GM19455 (cell line): ENCODE data around the gene SULF2.
"Not testable (repeated sequence)": the region's sequence is repeated elsewhere in the genome, so short reads cannot be mapped to it uniquely, and the experiment has no call there.

Source experiments
- ATAC-seq: cut with Tn5 transposase; IDR thresholded peaks from one replicate; pipeline ENCODE4 v1.9.1; 2021; ENCODE audit not compliant: unreplicated experiment

The SULF2 gene

DNA sequence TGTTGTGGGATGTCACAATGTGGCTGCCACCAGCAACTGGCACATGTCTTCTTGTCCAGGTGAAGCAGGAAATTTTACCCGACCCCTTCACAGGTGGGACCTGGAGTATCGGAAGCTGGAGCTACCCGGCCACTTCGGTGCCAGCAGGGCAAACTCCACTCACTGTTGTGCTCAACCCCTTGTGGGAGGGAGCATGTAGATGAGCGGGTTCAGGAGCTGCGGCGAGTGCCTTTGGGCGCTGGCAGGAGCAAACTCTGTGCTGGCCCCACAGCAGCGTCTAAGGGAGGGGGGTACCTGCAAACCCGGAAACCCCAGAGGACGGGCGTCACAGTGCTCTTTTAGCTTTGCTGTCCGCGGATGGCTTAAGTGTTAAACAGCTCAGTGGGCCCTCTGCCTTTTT lies 20.7 kb upstream of the SULF2 start:
- ATAC-seq: no peak

GRCh38 chr20:47804972-47805371 lies 19.7 kb upstream of the SULF2 start:
- ATAC-seq: not testable (repeated sequence)

GRCh38 chr20:47804224-47804825 lies 19.0 kb upstream of the SULF2 start:
- not testable (repeated sequence) for ATAC-seq

DNA sequence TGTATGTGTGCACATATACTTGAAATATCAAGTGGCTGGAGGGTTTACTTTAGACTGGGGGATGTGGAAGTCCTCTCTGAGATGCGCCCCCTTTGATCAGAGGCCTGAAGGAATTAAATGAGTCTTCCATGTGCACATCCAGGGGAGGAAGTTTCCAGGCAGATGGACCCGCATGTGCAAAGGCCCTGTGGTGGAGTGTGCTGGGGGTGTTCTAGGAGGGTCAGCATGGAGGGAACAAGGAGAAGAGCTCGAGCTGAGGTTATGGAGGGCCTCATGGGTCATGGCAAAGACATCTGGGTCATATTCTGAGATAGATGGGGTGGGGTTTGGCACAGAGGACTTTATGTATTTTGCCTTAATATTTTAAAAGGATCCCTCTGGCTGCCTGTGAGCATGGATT lies 17.7 kb upstream of the SULF2 start:
- no peak for ATAC-seq

- no peak for ATAC-seq
Observed at GRCh38 chr20:47802226-47802920, 17.1 kb upstream of the SULF2 start.

- ATAC-seq: no peak
Observed at GRCh38 chr20:47801759-47802158, 16.5 kb upstream of the SULF2 start.

- no peak for ATAC-seq
Observed at GRCh38 chr20:47801079-47801478, 15.8 kb upstream of the SULF2 start.

GRCh38 chr20:47800623-47801022 lies 15.3 kb upstream of the SULF2 start:
- no peak for ATAC-seq

GRCh38 chr20:47799116-47799715 lies 13.9 kb upstream of the SULF2 start:
- no peak for ATAC-seq

DNA sequence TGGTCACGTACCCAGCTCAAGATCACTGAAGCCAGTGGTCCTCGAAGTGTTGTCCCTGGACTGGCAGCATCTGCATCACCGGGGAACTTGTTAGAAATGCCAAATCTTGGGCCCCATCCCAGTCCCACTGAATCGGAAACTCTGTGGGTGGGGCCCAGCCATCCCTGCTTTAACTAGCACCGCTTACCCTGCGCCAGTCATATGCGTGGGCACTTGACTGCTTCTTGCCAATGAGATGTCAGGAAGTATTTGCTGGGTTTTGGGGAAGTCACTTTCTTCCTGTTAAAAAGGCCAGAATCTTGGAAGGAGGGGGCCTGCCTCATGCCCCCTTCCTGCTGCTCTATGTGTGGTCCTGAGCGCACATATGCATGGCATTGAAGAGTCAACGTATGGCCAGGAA lies 11.7 kb upstream of the SULF2 start:
- ATAC-seq: no peak

DNA sequence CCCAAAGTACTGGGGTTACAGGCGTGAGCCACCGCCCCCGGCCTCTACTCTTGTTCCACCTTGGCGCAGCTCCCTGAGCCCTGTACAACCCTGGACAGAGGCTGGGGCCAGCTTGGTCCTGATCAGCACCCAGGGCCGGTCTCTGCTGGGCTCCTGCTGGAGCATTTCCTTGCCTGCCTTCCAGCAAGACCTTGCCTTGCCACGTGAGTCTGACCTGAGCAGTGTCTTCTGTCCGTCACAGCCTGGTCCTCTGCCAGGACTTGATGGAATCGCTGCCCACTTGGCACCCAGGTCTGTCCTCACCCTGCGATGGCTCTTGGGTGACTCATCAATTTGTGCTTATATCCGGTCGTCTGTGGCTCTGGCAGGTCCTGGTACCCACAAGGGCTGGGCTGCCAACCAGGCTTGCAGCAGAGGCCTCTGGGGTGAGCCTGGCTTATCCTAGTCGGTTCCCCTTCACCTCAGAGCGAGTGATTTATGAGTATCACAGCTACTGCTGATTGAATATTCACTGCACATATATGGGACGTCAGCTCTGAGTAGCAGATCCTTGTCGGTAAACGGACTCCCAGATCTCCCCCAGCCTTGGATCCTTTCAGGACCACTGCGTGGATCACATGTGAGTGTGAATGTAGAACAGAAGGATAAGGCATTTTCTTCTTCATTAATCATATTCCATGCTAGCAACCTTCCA lies 10.1 kb upstream of the SULF2 start:
- no peak for ATAC-seq

GRCh38 chr20:47794264-47794663 lies 9.0 kb upstream of the SULF2 start:
- not testable (repeated sequence) for ATAC-seq

DNA sequence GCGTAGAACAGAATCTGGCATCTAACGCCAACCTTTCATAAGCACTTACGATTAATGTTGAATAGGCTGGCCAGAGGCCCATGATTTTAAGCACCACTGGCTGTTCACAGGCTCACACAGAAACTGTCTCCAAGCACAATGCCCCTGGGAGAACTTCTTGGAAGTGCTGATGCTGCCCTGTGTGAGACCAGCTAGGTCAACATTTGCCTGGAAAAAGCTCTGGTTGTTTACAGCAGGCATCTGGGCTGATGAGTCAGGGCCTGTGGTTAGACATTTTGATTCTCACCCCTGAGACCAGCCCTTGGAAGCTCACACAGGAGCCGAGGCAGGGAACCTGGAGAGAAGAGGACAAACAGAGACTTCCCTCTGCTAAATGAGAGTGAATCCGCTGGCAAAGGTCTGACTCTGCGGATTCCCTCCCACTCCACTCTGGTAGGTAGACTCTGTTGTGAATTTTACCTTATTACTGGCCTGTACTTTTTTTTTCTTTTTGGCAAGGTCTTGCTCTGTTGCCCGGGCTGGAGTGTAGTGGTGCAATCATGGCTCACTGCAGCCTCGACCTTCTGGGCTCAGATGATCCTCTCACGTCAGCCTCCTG lies 6.8 kb upstream of the SULF2 start:
- no peak for ATAC-seq

DNA sequence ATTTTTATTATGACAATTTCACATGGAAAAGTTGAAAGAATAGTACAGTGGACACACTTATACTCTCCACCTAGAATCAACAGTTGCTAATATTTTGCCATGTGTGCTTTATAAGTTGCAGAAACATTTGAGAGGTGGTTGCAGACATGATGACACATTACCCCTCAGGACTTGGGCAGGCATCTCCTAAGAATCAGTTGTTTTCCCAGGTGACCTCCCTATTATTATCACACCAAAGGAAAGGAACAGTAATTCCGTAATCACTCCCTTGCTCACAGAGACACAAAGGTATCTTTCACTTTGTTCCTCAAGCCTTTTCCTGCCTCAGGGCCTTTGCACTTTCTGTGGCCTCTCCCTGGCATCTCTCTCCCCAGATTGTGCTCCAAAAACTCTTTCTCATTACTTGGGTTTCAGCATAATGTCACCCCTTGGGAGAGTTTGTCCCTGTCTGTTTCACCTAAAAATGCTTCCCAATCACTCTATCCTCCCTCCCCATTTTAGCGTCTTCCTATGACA lies 5.9 kb upstream of the SULF2 start:
- ATAC-seq: no peak

- ATAC-seq: no peak
Observed at GRCh38 chr20:47790580-47790965, 5.3 kb upstream of the SULF2 start.

- ATAC-seq: no peak
Observed at GRCh38 chr20:47789764-47790579, 4.7 kb upstream of the SULF2 start.

DNA sequence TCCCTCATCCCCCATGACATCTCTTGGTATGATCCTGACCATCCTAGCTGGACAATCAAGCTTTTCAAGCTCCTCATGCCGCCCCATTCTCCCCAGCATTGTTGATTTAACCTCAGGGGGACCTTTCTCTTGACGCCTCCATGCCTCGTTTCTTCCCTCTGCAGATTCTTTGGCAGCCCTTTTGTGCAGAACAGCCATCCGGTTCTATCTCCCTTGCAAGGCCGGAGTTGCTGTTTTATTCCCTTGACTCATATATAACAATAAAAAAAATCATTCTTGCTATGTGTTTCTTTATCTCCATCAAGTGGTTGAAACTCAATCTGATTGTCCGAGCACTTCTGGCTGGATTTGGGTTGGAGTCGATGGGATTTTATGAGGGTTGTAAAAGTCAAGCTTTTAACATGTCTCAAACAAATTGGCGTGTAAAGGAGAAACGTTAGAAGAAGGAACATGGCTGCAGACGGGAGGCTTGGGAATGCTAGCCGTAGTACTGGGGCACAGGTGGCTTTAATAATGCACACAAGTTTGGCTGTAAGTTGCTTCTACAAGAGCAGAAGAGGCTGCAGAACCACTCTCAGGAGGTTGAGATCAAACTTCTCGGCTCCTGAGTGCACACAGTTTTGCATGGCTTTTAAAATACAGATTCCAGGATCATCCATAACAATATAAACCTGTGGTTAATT lies 3.9 kb upstream of the SULF2 start:
- no peak for ATAC-seq

DNA sequence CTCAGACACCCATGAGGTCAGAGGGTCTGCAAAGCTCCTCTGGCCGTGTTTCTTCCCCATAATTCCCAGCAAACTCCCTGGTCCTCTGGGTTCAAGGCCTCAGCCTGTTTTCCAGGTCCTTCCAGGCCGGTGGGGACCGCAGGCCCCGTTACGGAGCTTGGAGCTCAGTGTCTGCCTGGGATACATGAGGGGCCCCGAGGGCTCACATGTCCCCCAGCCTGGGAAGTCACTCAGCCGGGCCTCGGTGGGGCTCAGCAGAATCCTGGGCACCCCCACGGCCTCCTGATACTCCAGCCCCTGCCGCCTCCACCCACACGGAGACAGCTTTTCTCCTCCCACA lies 3.4 kb upstream of the SULF2 start:
- ATAC-seq: no peak

- no peak for ATAC-seq
Observed at GRCh38 chr20:47786765-47787107, 1.5 kb upstream of the SULF2 start.
